Cardiac muscle cell (in vitro differentiated cells and primary cell): ENCODE data around the gene PIP4K2A. TPM values are rescaled to one million over a fixed set of nuclear protein-coding genes. Genes with fewer than 3 reads are reported as not detected.

Experiments used
- DNase-seq, 2 donors: peaks; one replicate each; pipeline versions ENCODE4 v3.0.0 to v3.0.0-alpha.2; 2010 to 2017; ENCODE audit warnings: low read depth in 1 of 2, low spot score in 1 of 2
- H3K27ac ChIP-seq: fragments of 200-600 bp; sonication (generic); 2 replicates; pipeline ENCODE4 v1.5.1; 2016
- H3K27me3 ChIP-seq: fragments of 200-600 bp; sonication (generic); 2 replicates; pipeline ENCODE4 v1.6.0; 2016; ENCODE audit warnings: control low read depth
- H3K36me3 ChIP-seq: fragments of 200-600 bp; sonication (generic); 2 replicates; pipeline ENCODE4 v1.5.1; 2016; ENCODE audit warnings: control low read depth
- H3K4me1 ChIP-seq: fragments of 200-600 bp; sonication (generic); 2 replicates; pipeline ENCODE4 v1.8.1; 2017; ENCODE audit warnings: low read depth, mild to moderate bottlenecking, mixed run types
- H3K4me3 ChIP-seq: fragments of 200-600 bp; sonication (generic); 2 replicates; pipeline ENCODE4 v1.5.1; 2016; ENCODE audit warnings: mild to moderate bottlenecking
- H3K9me3 ChIP-seq: fragments of 200-600 bp; sonication (generic); 2 replicates; pipeline ENCODE4 v1.5.1; 2017; ENCODE audit warnings: low read depth, mild to moderate bottlenecking, control low read depth
- CTCF ChIP-seq: IDR thresholded peaks from 2 replicates; pipeline ENCODE4 v1.5.1; 2012; ENCODE audit warnings: low read depth, mild to moderate bottlenecking, low read length
- polyA plus RNA-seq: library from polyadenylated mRNA; unstranded; fragments of >200 nt; fragmentation: Nextera tagmentation; extraction: Ambion mirVana; gene quantifications from 2 replicates; pipeline ENCODE4 v1.2.1, GENCODE V29; 2016
- total RNA-seq: library from RNA; depleted of rRNA; stranded (reverse); fragments of >200 nt; gene quantifications from 2 replicates; pipeline ENCODE4 v1.2.3, GENCODE V29; 2016

PIP4K2A gene
- total and polyA plus RNA-seq, 2 experiments from 2014 or later, result 12.1 to 23.9 TPM

- Histone ChIP-seq H3K4me3 (no peak overlapping the region), H3K4me1 (peaks cover 17% of the 10 kb centered on the region), H3K9me3 (no peaks in the 10 kb centered on the region), H3K27ac (peak overlapping the region; percentile 29), H3K27me3 (no peaks in the 10 kb centered on the region), H3K36me3 (no peaks in the 10 kb centered on the region)
- TF ChIP-seq CTCF, result no peak
- DNase-seq, result no peak
Measured at GRCh38 chr10:22683140-22683389, 31.3 kb downstream of the PIP4K2A start.

- TF ChIP-seq CTCF, result no peak
- H3K27me3 ChIP-seq, result no peaks in the 10 kb centered on the region
- DNase-seq, result peak; percentile 18 to 72
- no peaks in the 10 kb centered on the region for H3K9me3 ChIP-seq
- no peak overlapping the region for H3K4me3 ChIP-seq
- peak overlapping the region; percentile 19 for H3K27ac ChIP-seq
- no peaks in the 10 kb centered on the region for H3K36me3 ChIP-seq
- peaks cover 17% of the 10 kb centered on the region for H3K4me1 ChIP-seq
Measured at GRCh38 chr10:22682237-22683139, 31.9 kb downstream of the PIP4K2A start.

GRCh38 chr10:22681783-22682183 is 32.6 kb downstream of the PIP4K2A start:
- Histone ChIP-seq H3K27me3 (no peaks in the 10 kb centered on the region), H3K4me3 (no peak overlapping the region), H3K27ac (peak overlapping the region; percentile 19), H3K9me3 (no peaks in the 10 kb centered on the region), H3K4me1 (peaks cover 17% of the 10 kb centered on the region), H3K36me3 (no peaks in the 10 kb centered on the region)
- peak in 1 of 2 donors; percentile 85 for DNase-seq
- TF ChIP-seq CTCF, result no peak

- peaks cover 17% of the 10 kb centered on the region for H3K4me1 ChIP-seq
- H3K9me3 ChIP-seq, result no peaks in the 10 kb centered on the region
- H3K27ac ChIP-seq, result no peak overlapping the region
- no peaks in the 10 kb centered on the region for H3K27me3 ChIP-seq
- DNase-seq, result no peak
- H3K36me3 ChIP-seq, result no peaks in the 10 kb centered on the region
- H3K4me3 ChIP-seq, result no peak overlapping the region
- TF ChIP-seq CTCF, result no peak
Measured at GRCh38 chr10:22681301-22681700, 33.1 kb downstream of the PIP4K2A start.

- no peak overlapping the region for H3K4me3 ChIP-seq
- peaks cover 15% of the 10 kb centered on the region for H3K4me1 ChIP-seq
Measured at GRCh38 chr10:22679608-22680007, 34.8 kb downstream of the PIP4K2A start.

More at GRCh38 chr10:22679608-22680007, 34.8 kb downstream of the PIP4K2A start:
- Histone ChIP-seq H3K27me3 (no peaks in the 10 kb centered on the region), H3K36me3 (no peaks in the 10 kb centered on the region), H3K27ac (no peak overlapping the region), H3K9me3 (no peaks in the 10 kb centered on the region)
- DNase-seq, result no peak
- TF ChIP-seq CTCF, result no peak
